ENCODE data around the gene APOA5. TPM values are rescaled to one million over a fixed set of nuclear protein-coding genes. Genes with fewer than 3 reads are reported as not detected.

APOA5 gene
- total and polyA plus RNA-seq, 2 of the 13 experiments (the other 11 are each of a cell fraction or from before 2014, with no cell fraction given) = 44.0 to 49.1 TPM

DNA sequence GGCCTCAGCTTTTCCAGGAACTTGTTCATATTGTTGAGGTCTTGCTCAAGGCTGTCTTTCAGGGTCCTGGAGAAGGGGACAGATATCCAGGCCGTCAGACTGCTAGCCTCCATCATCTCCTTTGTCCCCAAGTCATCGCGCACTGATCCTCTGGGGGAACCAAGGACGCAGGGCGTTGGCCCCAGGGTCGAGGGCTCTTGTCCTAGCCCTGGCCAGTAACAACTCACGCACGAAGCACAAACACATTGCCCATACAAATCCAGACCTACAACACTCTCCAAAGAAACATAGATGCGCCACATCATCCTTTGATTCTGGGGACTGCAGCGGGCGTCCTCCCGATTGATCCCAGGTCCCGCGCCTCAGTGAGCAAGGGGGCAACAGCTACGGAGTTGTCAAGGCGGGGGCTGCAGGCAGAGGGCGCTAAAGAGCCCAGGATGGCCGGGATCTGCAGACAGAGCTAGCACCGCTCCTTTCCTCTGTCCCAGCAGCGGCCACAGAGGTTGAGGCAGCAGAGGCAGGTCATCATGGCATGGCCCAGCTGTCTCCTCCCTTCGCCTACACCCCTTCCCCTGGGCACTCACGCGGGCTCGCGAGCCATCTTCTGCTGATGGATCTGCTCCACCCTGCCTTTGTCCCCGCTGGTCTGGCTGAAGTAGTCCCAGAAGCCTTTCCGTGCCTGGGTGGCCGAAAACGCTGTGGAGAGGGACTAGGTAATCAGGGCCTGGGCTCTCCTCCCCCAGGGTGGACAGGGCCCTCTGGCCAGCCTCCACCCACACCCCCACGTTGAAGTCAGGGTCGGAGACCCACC, 472 bp downstream of the APOA5 start (continued):
- TF ChIP-seq SRSF1 (optimal IDR thresholded peaks at IDR 0.05; ENCODE audit: low read depth, low read length) (peak; percentile 31), ZNF839 (CRISPR knock-in tag; IDR thresholded peaks at IDR 0.05; ENCODE audit: borderline replicate concordance) (peak; percentile 29; the same call in 1 of the 2 replicates), ZNF7 (CRISPR knock-in tag; IDR thresholded peaks at IDR 0.05) (no peak), ZNF891 (CRISPR knock-in tag; IDR thresholded peaks at IDR 0.05) (no peak), AGO2 (optimal IDR thresholded peaks at IDR 0.05; ENCODE audit: low read depth, low read length) (peak; percentile 94), MAZ (IDR thresholded peaks at IDR 0.05; ENCODE audit: borderline replicate concordance, low read depth, low read length) (no peak), MAZ (CRISPR knock-in tag; IDR thresholded peaks at IDR 0.05; ENCODE audit: low read depth) (peak; percentile 81; the same call in 1 of the 2 replicates), ZBTB38 (CRISPR knock-in tag; IDR thresholded peaks at IDR 0.05) (peak; percentile 87), ZNF468 (CRISPR knock-in tag; IDR thresholded peaks at IDR 0.05) (no peak), ARID2 (CRISPR knock-in tag; IDR thresholded peaks at IDR 0.05; ENCODE audit: borderline replicate concordance) (no peak), ZSCAN25 (CRISPR knock-in tag; IDR thresholded peaks at IDR 0.05) (peak; percentile 85), GABPA (IDR thresholded peaks at IDR 0.05; ENCODE audit: low read depth, low read length) (no peak), GABPA (CRISPR knock-in tag; IDR thresholded peaks at IDR 0.05; ENCODE audit: low read depth) (no peak), NRL (CRISPR knock-in tag; IDR thresholded peaks at IDR 0.05; ENCODE audit: borderline replicate concordance) (no peak; the same call in 1 of the 2 replicates), PHF8 (CRISPR knock-in tag; IDR thresholded peaks at IDR 0.05) (no peak; the same call in none of the 2 replicates), POLR2AphosphoS5 (IDR thresholded peaks at IDR 0.05; ENCODE audit: low read depth, low read length) (peak; percentile 68), MTF2 (CRISPR knock-in tag; IDR thresholded peaks at IDR 0.05; ENCODE audit: borderline replicate concordance) (0 out of 2 replicates have a peak, but pooled peaks have one; percentile 40)
- TF ChIP-seq, protein P1, sequence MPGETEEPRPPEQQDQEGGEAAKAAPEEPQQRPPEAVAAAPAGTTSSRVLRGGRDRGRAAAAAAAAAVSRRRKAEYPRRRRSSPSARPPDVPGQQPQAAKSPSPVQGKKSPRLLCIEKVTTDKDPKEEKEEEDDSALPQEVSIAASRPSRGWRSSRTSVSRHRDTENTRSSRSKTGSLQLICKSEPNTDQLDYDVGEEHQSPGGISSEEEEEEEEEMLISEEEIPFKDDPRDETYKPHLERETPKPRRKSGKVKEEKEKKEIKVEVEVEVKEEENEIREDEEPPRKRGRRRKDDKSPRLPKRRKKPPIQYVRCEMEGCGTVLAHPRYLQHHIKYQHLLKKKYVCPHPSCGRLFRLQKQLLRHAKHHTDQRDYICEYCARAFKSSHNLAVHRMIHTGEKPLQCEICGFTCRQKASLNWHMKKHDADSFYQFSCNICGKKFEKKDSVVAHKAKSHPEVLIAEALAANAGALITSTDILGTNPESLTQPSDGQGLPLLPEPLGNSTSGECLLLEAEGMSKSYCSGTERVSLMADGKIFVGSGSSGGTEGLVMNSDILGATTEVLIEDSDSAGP (CRISPR knock-in tag; IDR thresholded peaks at IDR 0.05; ENCODE audit: borderline replicate concordance) = peak; percentile 79
- TF ChIP-seq, protein P2, sequence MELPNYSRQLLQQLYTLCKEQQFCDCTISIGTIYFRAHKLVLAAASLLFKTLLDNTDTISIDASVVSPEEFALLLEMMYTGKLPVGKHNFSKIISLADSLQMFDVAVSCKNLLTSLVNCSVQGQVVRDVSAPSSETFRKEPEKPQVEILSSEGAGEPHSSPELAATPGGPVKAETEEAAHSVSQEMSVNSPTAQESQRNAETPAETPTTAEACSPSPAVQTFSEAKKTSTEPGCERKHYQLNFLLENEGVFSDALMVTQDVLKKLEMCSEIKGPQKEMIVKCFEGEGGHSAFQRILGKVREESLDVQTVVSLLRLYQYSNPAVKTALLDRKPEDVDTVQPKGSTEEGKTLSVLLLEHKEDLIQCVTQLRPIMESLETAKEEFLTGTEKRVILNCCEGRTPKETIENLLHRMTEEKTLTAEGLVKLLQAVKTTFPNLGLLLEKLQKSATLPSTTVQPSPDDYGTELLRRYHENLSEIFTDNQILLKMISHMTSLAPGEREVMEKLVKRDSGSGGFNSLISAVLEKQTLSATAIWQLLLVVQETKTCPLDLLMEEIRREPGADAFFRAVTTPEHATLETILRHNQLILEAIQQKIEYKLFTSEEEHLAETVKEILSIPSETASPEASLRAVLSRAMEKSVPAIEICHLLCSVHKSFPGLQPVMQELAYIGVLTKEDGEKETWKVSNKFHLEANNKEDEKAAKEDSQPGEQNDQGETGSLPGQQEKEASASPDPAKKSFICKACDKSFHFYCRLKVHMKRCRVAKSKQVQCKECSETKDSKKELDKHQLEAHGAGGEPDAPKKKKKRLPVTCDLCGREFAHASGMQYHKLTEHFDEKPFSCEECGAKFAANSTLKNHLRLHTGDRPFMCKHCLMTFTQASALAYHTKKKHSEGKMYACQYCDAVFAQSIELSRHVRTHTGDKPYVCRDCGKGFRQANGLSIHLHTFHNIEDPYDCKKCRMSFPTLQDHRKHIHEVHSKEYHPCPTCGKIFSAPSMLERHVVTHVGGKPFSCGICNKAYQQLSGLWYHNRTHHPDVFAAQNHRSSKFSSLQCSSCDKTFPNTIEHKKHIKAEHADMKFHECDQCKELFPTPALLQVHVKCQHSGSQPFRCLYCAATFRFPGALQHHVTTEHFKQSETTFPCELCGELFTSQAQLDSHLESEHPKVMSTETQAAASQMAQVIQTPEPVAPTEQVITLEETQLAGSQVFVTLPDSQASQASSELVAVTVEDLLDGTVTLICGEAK (IDR thresholded peaks at IDR 0.05) = no peak
- TF ChIP-seq, protein P2 (CRISPR knock-in tag; IDR thresholded peaks at IDR 0.05) = no peak; the same call in 1 of the 2 replicates

Measured in HepG2 (cell line).